Activated CD4-positive, CD25-positive, alpha-beta regulatory T cell treated with anti-CD3 and anti-CD28 coated beads, Interleukin-2, amount 50 U/mL, for 24 hours (primary cell): ENCODE results near the gene EMILIN3.

Experiments used
- ATAC-seq, 2 donors: fragments of 150-1000 bp; cut with Tn5 transposase; one replicate each; pipeline ENCODE4 v1.10.0; 2021; ENCODE audit warnings: mild to moderate bottlenecking in 1 of 2, moderate library complexity in 1 of 2

EMILIN3 gene

GRCh38 chr20:41391587-41392001 lies 25.0 kb upstream of the EMILIN3 start:
- ATAC-seq = no peak

GRCh38 chr20:41390889-41391288 lies 24.3 kb upstream of the EMILIN3 start:
- ATAC-seq = no peak

- no peak for ATAC-seq
Measured at GRCh38 chr20:41387444-41387851, 20.8 kb upstream of the EMILIN3 start.

- no peak for ATAC-seq
Measured at GRCh38 chr20:41386502-41387427, 20.1 kb upstream of the EMILIN3 start.

GRCh38 chr20:41382791-41383305 lies 16.2 kb upstream of the EMILIN3 start:
- ATAC-seq = no peak

- no peak for ATAC-seq
Measured at GRCh38 chr20:41380551-41381193, 14.1 kb upstream of the EMILIN3 start.

GRCh38 chr20:41379551-41379950 lies 12.9 kb upstream of the EMILIN3 start:
- ATAC-seq = no peak

- ATAC-seq = no peak
Measured at GRCh38 chr20:41377275-41377674, 10.7 kb upstream of the EMILIN3 start.

GRCh38 chr20:41376349-41376748 lies 9.7 kb upstream of the EMILIN3 start:
- no peak for ATAC-seq

GRCh38 chr20:41375846-41376245 lies 9.2 kb upstream of the EMILIN3 start:
- ATAC-seq = no peak

GRCh38 chr20:41373931-41374920 lies 7.6 kb upstream of the EMILIN3 start:
- no peak for ATAC-seq

GRCh38 chr20:41373251-41373783 lies 6.7 kb upstream of the EMILIN3 start:
- no peak for ATAC-seq

GRCh38 chr20:41371371-41371770 lies 4.8 kb upstream of the EMILIN3 start:
- no peak for ATAC-seq

- no peak for ATAC-seq
Measured at GRCh38 chr20:41370176-41370575, 3.6 kb upstream of the EMILIN3 start.

- ATAC-seq = no peak
Measured at GRCh38 chr20:41369673-41370072, 3.1 kb upstream of the EMILIN3 start.

- ATAC-seq = no peak
Measured at GRCh38 chr20:41367956-41368355, 1.3 kb upstream of the EMILIN3 start.

- ATAC-seq = no peak
Measured at GRCh38 chr20:41367393-41367695, 726 bp upstream of the EMILIN3 start.

GRCh38 chr20:41365777-41366545 lies 657 bp downstream of the EMILIN3 start:
- no peak for ATAC-seq

GRCh38 chr20:41364967-41365765 lies 1.5 kb downstream of the EMILIN3 start:
- no peak for ATAC-seq

- no peak for ATAC-seq
Measured at GRCh38 chr20:41364236-41364855, 2.3 kb downstream of the EMILIN3 start.
